ENCODE data around the gene FCER2. TPM values are rescaled to one million over a fixed set of nuclear protein-coding genes. Genes with fewer than 3 reads are reported as not detected.
"Not testable (repeated sequence)": the region's sequence is repeated elsewhere in the genome, so short reads cannot be mapped to it uniquely, and the experiment has no call there.

FCER2 gene, protein sequence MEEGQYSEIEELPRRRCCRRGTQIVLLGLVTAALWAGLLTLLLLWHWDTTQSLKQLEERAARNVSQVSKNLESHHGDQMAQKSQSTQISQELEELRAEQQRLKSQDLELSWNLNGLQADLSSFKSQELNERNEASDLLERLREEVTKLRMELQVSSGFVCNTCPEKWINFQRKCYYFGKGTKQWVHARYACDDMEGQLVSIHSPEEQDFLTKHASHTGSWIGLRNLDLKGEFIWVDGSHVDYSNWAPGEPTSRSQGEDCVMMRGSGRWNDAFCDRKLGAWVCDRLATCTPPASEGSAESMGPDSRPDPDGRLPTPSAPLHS
- total RNA-seq (2012; rRNA removed), result not detected in 2 replicates

DNA sequence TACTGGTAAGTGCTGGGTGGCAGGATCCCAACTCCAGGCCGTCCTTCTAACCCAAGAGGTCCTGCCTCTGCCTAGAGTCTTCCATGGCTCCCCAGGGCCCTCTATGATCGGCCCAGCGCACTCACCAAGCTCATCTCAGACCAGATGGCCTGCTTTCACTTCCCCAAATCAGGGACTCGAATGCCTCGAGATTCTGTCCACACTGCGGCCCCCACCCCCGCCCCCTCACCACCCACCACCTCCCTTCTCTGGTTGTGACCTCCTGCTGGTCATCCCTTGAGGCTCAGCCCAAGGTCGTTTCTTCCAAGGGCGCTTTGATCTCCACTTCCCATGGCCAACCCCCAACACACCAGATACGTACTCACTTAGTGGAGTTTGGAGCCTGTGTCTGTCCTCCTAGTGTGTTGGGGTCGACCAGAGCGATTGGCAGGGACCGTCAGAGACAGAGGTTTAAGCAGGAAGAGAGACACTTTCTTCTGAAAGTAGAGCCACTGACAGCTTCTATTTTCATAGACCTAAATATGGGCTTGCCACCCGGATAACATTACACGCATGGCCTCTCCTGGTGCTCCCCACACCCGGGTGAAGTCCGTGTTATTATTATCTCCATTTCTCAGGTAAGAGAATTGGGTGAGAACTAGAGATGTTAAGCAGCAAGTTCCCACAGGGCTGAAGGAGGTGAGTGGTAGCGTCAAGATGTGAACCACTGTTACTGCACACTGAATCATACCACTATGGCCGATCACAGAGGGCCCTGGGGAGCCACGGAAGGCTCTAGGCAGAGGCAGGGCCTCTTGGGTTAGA lies at the start of gene FCER2:
Gene FCER2, minus strand, starts transcription at position 478 of the 804 bp plus-strand sequence. CDS start 2,371 bp downstream, outside the sequence.
- Histone ChIP-seq H3K27me3 (ENCODE audit: control insufficient read depth, insufficient read depth, low read length) (peaks cover 18% of the 10 kb centered on the region), H3K36me3 (ENCODE audit: insufficient read depth, low read length) (no peaks in the 10 kb centered on the region), H3K4me3 (ENCODE audit: low read length) (no peak within 1 kb of the TSS), H3K9ac (ENCODE audit: low read depth, low read length) (no peak within 1 kb of the TSS), H3K9me3 (replicated peaks; ENCODE audit: low read length) (no peaks in the 10 kb centered on the region), H3K4me1 (ENCODE audit: control insufficient read depth, insufficient read depth, low read length) (no peaks in the 10 kb centered on the region), H3K4me2 (ENCODE audit: low read length) (no peak within 1 kb of the TSS)

DNA sequence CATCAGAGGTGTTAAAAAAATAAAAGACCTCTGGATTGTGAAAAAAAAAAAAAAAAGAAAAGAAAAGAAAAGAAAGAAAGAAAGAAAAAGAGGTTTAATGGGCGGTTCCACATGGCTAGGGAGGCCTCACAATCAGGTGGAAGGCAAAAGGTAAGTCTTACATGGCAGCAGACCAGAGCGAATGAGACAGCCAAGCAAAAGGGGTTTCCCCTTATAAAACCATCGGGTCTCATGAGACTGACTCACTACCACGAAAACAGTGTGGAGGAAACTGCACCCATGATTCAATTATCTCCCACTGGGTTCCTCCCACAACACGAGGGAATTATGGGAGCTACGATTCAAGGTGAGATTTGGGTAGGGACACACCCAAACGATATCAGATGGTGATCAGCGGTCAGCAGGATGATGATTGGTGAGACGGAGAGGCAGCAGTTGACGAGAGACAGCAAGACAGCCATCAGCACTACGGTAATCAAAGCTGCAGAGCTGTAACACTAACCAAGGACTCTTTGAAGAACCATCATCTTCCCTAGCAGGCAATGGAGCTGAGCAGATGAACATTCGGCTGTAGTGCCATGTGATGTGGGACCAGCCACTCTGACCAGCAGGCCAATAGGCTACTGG lies 49.3 kb upstream of the FCER2 start:
- H3K4me3 ChIP-seq (ENCODE audit: low read length), result no peak overlapping the region
- H3K36me3 ChIP-seq (ENCODE audit: insufficient read depth, low read length), result no peaks in the 10 kb centered on the region
- peaks cover 5% of the 10 kb centered on the region for H3K9me3 ChIP-seq (replicated peaks; ENCODE audit: low read length)
- no peak overlapping the region for H3K9ac ChIP-seq (ENCODE audit: low read depth, low read length)
- H3K4me2 ChIP-seq (ENCODE audit: low read length), result no peak overlapping the region
- H3K4me1 ChIP-seq (ENCODE audit: control insufficient read depth, insufficient read depth, low read length), result no peaks in the 10 kb centered on the region
- no peaks in the 10 kb centered on the region for H3K27me3 ChIP-seq (ENCODE audit: control insufficient read depth, insufficient read depth, low read length)

DNA sequence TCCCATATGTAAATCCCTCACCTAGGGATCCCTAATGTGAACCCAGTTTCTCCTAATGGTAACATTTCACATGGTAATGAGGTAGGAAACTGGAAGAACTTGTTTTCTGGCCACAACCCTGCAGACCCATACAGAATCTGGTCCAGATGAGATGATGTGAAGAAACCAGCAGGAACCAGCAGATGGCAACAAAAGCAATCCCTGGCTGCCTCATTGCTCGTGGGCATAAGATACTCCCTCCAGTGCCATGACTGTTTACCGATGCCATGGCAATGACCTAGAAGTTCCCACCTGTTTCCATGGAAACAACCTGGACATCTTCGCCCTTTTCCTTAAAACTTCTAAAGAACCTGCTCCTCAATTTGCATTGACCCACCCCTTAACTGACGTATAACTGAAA lies 46.8 kb upstream of the FCER2 start:
- Histone ChIP-seq H3K9me3 (replicated peaks; ENCODE audit: low read length) (no peaks in the 10 kb centered on the region), H3K27me3 (ENCODE audit: control insufficient read depth, insufficient read depth, low read length) (peaks cover 7% of the 10 kb centered on the region), H3K4me3 (ENCODE audit: low read length) (no peak overlapping the region)

DNA sequence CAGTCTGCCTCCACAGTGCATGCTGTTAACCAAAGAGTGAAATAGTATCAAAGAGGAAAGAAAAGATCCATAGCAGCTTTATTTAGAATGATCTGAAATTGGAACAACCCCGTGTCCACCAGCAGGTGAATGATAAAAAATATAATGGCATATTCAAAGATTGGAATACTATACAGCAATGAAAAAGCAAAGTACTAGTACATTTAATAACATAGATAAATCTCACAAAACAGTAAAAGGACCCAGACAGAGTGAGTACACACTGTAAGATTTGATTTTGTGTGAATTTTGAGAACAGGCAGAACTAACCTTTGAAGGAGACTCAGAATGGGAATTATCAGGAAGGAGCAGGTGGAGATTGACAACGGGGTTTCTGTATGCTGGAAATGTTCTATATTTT lies 46.2 kb upstream of the FCER2 start:
- Histone ChIP-seq H3K9me3 (replicated peaks; ENCODE audit: low read length) (no peaks in the 10 kb centered on the region), H3K27me3 (ENCODE audit: control insufficient read depth, insufficient read depth, low read length) (peaks cover 7% of the 10 kb centered on the region), H3K4me3 (ENCODE audit: low read length) (no peak overlapping the region), H3K9ac (ENCODE audit: low read depth, low read length) (no peak overlapping the region), H3K4me2 (ENCODE audit: low read length) (no peak overlapping the region), H3K4me1 (ENCODE audit: control insufficient read depth, insufficient read depth, low read length) (no peaks in the 10 kb centered on the region), H3K36me3 (ENCODE audit: insufficient read depth, low read length) (no peaks in the 10 kb centered on the region)

More for the DNA sequence above, 46.8 kb upstream of the FCER2 start:
- no peaks in the 10 kb centered on the region for H3K36me3 ChIP-seq (ENCODE audit: insufficient read depth, low read length)
- no peaks in the 10 kb centered on the region for H3K4me1 ChIP-seq (ENCODE audit: control insufficient read depth, insufficient read depth, low read length)
- H3K9ac ChIP-seq (ENCODE audit: low read depth, low read length), result no peak overlapping the region
- H3K4me2 ChIP-seq (ENCODE audit: low read length), result no peak overlapping the region

DNA sequence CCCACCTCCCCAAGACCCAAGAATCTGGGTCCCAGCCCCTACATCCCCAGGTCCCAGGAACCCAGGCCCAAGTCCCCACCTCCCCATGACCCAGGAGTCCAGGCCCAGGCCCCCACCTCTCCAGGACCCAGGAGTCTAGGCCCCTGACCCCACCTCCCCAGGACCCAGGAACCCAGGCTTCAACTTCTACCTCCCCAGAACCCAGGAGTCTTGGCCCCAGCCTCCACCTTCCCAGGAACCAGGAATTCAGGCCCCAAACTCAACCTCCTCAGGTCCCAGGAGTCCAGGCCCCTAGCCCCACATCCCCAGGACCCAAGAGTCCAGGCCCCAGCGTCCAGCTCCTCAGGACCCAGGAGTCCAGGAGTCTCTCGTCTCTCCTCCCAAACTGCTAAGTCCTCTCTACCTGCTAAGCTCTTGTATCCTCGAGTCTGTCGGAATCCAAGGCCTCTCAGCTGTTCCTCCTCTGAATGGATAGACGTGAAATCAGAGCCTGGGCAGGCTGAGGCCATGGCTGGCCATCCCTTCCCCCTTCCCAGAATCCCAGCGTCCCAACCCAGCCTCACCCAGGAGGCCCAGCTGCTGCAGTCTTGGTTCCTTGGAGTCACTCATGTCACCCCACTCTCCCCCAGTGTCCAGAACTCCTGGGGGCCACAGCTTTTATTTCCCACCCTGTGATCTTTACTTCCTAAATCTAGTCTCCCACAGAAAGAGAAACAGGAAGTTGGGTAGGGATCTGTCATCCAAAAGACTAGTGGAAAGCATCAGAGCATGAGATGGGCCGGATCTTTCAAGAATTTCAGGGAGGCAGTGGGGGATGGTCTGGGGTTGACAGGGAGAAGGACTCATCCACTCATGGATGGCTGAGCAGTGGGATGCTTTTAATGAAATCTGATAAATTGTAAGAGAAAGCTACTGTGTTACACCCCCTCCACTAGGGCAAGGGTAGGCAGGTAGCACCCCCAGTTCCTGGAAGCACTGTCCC lies 45.3 kb upstream of the FCER2 start, which contains the start of gene CD209:
Gene CD209, minus strand, starts transcription at position 632 of the 982 bp plus-strand sequence. Its CDS starts 23 bp downstream, at position 609.
- Histone ChIP-seq H3K9ac (ENCODE audit: low read depth, low read length) (no peak within 1 kb of the TSS), H3K27me3 (ENCODE audit: control insufficient read depth, insufficient read depth, low read length) (peaks cover 7% of the 10 kb centered on the region), H3K4me1 (ENCODE audit: control insufficient read depth, insufficient read depth, low read length) (no peaks in the 10 kb centered on the region), H3K36me3 (ENCODE audit: insufficient read depth, low read length) (no peaks in the 10 kb centered on the region), H3K4me3 (ENCODE audit: low read length) (no peak within 1 kb of the TSS), H3K4me2 (ENCODE audit: low read length) (no peak within 1 kb of the TSS), H3K9me3 (replicated peaks; ENCODE audit: low read length) (no peaks in the 10 kb centered on the region)

DNA sequence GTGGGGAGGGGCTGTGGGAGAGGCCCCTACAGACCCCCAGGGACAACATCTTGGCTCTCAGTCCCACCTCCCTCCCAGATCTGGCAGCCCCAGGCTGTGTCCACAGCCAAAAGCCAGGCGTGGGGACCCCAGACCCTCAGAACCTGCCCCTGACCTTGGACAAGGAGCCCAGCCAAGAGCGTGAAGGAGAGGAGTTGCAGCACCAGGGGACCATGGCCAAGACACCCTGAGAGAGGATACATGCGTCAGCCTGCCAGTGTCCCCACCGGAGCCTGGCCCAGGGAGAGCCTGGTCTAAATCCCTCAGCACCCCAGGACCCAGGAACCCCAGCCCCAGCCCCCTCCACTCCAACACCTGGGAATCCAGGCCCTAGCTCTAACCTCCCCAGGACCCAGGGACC lies 44.4 kb upstream of the FCER2 start:
- not testable (repeated sequence) for H3K4me3 ChIP-seq (ENCODE audit: low read length); H3K27me3 ChIP-seq (ENCODE audit: control insufficient read depth, insufficient read depth, low read length); H3K36me3 ChIP-seq (ENCODE audit: insufficient read depth, low read length); H3K4me1 ChIP-seq (ENCODE audit: control insufficient read depth, insufficient read depth, low read length); H3K9ac ChIP-seq (ENCODE audit: low read depth, low read length); H3K9me3 ChIP-seq (replicated peaks; ENCODE audit: low read length); H3K4me2 ChIP-seq (ENCODE audit: low read length)

DNA sequence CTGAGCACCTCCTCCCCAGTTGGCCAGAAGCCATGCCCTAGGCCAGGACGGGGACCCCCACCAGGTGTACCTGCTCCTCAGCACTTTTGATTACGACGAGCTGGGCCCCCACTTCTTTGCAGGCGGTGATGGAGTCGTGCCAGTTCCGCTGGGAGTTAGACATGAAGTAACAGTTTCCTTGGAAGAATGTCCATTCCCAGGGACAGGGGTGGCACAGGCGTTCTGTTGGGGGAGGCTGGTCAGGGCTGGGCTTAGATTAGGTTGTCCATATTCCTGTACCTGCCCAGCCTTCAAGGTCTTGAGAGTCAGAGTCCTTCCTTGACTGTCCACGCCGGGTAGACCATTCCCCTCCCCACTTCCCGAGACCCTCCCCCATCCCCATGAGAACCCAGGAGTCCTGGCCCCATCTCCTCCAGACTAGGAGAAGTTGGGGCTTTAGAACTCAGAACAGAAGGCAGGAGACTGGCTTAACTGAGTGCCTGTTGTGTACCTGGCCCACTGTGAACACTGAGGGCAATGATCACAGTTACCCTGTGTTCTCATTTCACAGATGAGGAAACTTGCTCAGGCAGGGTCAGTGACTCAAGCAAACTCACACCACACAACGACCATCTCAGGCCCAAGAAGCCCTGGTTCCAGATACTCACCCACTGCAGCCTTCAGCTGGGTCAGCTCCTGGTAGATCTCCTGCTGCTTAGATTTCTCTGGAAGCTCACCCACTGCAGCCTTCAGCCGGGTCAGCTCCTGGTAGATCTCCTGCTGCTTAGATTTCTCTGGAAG lies 43.1 kb upstream of the FCER2 start:
- Histone ChIP-seq H3K4me3 (ENCODE audit: low read length) (no peak overlapping the region), H3K4me2 (ENCODE audit: low read length) (no peak overlapping the region), H3K27me3 (ENCODE audit: control insufficient read depth, insufficient read depth, low read length) (peaks cover 7% of the 10 kb centered on the region), H3K9ac (ENCODE audit: low read depth, low read length) (no peak overlapping the region), H3K9me3 (replicated peaks; ENCODE audit: low read length) (no peaks in the 10 kb centered on the region), H3K4me1 (ENCODE audit: control insufficient read depth, insufficient read depth, low read length) (no peaks in the 10 kb centered on the region), H3K36me3 (ENCODE audit: insufficient read depth, low read length) (no peaks in the 10 kb centered on the region)

DNA sequence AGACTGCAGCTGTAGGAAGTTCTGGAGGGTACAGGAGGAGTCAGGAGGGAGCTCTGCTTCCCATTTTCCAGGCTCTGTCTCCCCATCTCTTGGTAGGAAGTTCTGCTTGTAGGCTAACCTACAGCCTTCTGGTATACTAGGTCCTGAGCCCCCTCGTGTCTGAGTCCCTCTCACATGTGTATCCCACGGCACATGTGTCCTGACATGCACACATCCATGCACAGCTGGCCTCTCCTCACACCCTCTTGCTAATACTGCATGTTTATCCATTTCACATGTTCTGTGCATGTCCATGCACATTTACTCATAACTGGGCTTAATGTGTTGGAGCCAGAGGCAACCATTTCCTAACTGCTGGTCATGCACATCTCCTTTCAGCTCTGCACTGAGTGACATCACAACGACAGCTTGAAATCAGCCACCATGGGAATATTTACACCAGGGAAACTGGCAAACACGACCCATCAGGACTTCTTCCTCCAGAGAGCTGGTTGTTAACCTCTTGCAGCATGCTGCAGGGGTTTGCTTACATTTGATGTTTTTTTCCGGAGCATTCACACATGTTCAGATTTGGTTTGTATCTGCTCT lies 42.4 kb upstream of the FCER2 start:
- Histone ChIP-seq H3K36me3 (ENCODE audit: insufficient read depth, low read length) (no peaks in the 10 kb centered on the region), H3K27me3 (ENCODE audit: control insufficient read depth, insufficient read depth, low read length) (peaks cover 7% of the 10 kb centered on the region), H3K4me2 (ENCODE audit: low read length) (no peak overlapping the region), H3K9ac (ENCODE audit: low read depth, low read length) (no peak overlapping the region), H3K4me1 (ENCODE audit: control insufficient read depth, insufficient read depth, low read length) (no peaks in the 10 kb centered on the region), H3K4me3 (ENCODE audit: low read length) (no peak overlapping the region), H3K9me3 (replicated peaks; ENCODE audit: low read length) (no peaks in the 10 kb centered on the region)

DNA sequence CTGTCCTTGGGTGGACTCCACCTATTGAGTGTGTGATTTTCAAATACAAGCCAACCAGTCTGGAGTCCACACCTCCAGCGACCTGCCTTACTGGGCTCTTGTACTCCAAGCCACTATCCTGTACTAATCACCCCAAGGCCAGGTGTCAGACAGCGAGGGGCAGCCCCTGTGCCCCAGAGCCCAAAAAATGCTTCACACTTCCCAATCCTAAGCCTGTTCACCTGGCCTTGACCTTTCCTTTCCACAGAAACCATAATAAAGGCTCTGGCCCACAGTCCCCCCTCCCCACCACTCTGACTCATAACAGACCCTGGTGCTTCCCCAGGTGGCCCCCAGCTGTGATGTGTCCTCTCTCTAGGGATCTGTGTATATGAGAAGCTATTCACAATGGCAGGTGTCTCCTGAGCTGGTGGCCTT lies 41.5 kb upstream of the FCER2 start:
- no peak overlapping the region for H3K4me2 ChIP-seq (ENCODE audit: low read length)
- H3K9ac ChIP-seq (ENCODE audit: low read depth, low read length), result no peak overlapping the region
- peaks cover 7% of the 10 kb centered on the region for H3K27me3 ChIP-seq (ENCODE audit: control insufficient read depth, insufficient read depth, low read length)
- H3K4me3 ChIP-seq (ENCODE audit: low read length), result no peak overlapping the region
- H3K4me1 ChIP-seq (ENCODE audit: control insufficient read depth, insufficient read depth, low read length), result no peaks in the 10 kb centered on the region
- H3K36me3 ChIP-seq (ENCODE audit: insufficient read depth, low read length), result no peaks in the 10 kb centered on the region
- H3K9me3 ChIP-seq (replicated peaks; ENCODE audit: low read length), result no peaks in the 10 kb centered on the region

DNA sequence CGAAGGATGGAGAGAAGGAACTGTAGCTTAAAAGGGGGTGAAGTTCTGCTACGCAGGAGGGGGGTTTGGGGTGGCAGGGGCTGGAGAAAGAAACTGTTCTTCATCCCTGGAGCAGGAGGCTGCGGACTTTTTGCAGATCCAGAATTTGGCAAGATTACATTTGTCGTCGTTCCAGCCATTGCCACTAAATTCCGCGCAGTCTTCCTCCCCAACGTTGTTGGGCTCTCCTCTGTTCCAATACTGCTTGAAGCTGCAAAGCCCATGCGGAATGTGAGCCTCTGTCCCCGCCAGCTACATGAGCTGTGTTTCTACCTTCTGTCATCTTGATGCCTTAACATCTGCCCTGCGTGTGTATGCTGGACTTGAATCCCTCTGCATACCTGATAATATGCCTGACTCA lies 41.1 kb upstream of the FCER2 start:
- H3K27me3 ChIP-seq (ENCODE audit: control insufficient read depth, insufficient read depth, low read length), result peaks cover 7% of the 10 kb centered on the region
- H3K9me3 ChIP-seq (replicated peaks; ENCODE audit: low read length), result no peaks in the 10 kb centered on the region
- H3K36me3 ChIP-seq (ENCODE audit: insufficient read depth, low read length), result no peaks in the 10 kb centered on the region
- H3K4me2 ChIP-seq (ENCODE audit: low read length), result no peak overlapping the region
- H3K9ac ChIP-seq (ENCODE audit: low read depth, low read length), result no peak overlapping the region
- no peak overlapping the region for H3K4me3 ChIP-seq (ENCODE audit: low read length)
- H3K4me1 ChIP-seq (ENCODE audit: control insufficient read depth, insufficient read depth, low read length), result no peaks in the 10 kb centered on the region

Measured in skeletal muscle satellite cell (primary cell).